Measurements from ENCODE around the gene IL10RB. TPM values are rescaled to one million over a fixed set of nuclear protein-coding genes. Genes with fewer than 3 reads are reported as not detected.
A peak's percentile ranks its signal among the peaks of the same experiment; 100 is the strongest.

Gene IL10RB
- total RNA-seq, 1 experiment from 2014 or later: 32.5 TPM

- DNase-seq (ENCODE audit: low read depth, low spot score): no peak
- in situ Hi-C loops (cut with HindIII; ENCODE audit: low pct_unique_long_range_greater_than_20kb, low sequenced_read_pairs): no loop called here
Measured at GRCh38 chr21:33257094-33257803, 8.9 kb upstream of the IL10RB start.

- in situ Hi-C loops (cut with HindIII; ENCODE audit: low pct_unique_long_range_greater_than_20kb, low sequenced_read_pairs): no loop called here
- no peak for DNase-seq (ENCODE audit: low read depth, low spot score)
Measured at GRCh38 chr21:33258475-33258874, 7.7 kb upstream of the IL10RB start.

- in situ Hi-C loops (cut with HindIII; ENCODE audit: low pct_unique_long_range_greater_than_20kb, low sequenced_read_pairs): no loop called here
Measured at GRCh38 chr21:33259428-33259827, 6.7 kb upstream of the IL10RB start.

GRCh38 chr21:33259995-33260394 is 6.2 kb upstream of the IL10RB start:
- in situ Hi-C loops (cut with HindIII; ENCODE audit: low pct_unique_long_range_greater_than_20kb, low sequenced_read_pairs): no loop called here
- peak; percentile 2 for DNase-seq (ENCODE audit: low read depth, low spot score)

More at GRCh38 chr21:33259428-33259827, 6.7 kb upstream of the IL10RB start:
- peak; percentile 15 for DNase-seq (ENCODE audit: low read depth, low spot score)

GRCh38 chr21:33261635-33262034 is 4.5 kb upstream of the IL10RB start:
- in situ Hi-C loops (cut with HindIII; ENCODE audit: low pct_unique_long_range_greater_than_20kb, low sequenced_read_pairs): no loop called here
- peak; percentile 9 for DNase-seq (ENCODE audit: low read depth, low spot score)

GRCh38 chr21:33262921-33263320 is 3.2 kb upstream of the IL10RB start:
- no peak for DNase-seq (ENCODE audit: low read depth, low spot score)
- in situ Hi-C loops (cut with HindIII; ENCODE audit: low pct_unique_long_range_greater_than_20kb, low sequenced_read_pairs): no loop called here

- in situ Hi-C loops (cut with HindIII; ENCODE audit: low pct_unique_long_range_greater_than_20kb, low sequenced_read_pairs): no loop called here
- no peak for DNase-seq (ENCODE audit: low read depth, low spot score)
Measured at GRCh38 chr21:33264561-33264960, 1.6 kb upstream of the IL10RB start.

- DNase-seq (ENCODE audit: low read depth, low spot score): no peak
- in situ Hi-C loops (cut with HindIII; ENCODE audit: low pct_unique_long_range_greater_than_20kb, low sequenced_read_pairs): no loop called here
Measured at GRCh38 chr21:33265664-33266049, 510 bp upstream of the IL10RB start.

GRCh38 chr21:33266789-33267135 is 595 bp downstream of the IL10RB start:
- no peak for DNase-seq (ENCODE audit: low read depth, low spot score)
- in situ Hi-C loops (cut with HindIII; ENCODE audit: low pct_unique_long_range_greater_than_20kb, low sequenced_read_pairs): no loop called here

GRCh38 chr21:33267250-33267649 is 1.1 kb downstream of the IL10RB start:
- in situ Hi-C loops (cut with HindIII; ENCODE audit: low pct_unique_long_range_greater_than_20kb, low sequenced_read_pairs): no loop called here
- DNase-seq (ENCODE audit: low read depth, low spot score): no peak

GRCh38 chr21:33268393-33268736 is 2.2 kb downstream of the IL10RB start:
- DNase-seq (ENCODE audit: low read depth, low spot score): no peak
- in situ Hi-C loops (cut with HindIII; ENCODE audit: low pct_unique_long_range_greater_than_20kb, low sequenced_read_pairs): no loop called here

GRCh38 chr21:33268737-33269441 is 2.7 kb downstream of the IL10RB start:
- no peak for DNase-seq (ENCODE audit: low read depth, low spot score)
- in situ Hi-C loops (cut with HindIII; ENCODE audit: low pct_unique_long_range_greater_than_20kb, low sequenced_read_pairs): no loop called here

GRCh38 chr21:33270986-33271385 is 4.8 kb downstream of the IL10RB start:
- in situ Hi-C loops (cut with HindIII; ENCODE audit: low pct_unique_long_range_greater_than_20kb, low sequenced_read_pairs): no loop called here
- DNase-seq (ENCODE audit: low read depth, low spot score): no peak

GRCh38 chr21:33273044-33273443 is 6.9 kb downstream of the IL10RB start:
- DNase-seq (ENCODE audit: low read depth, low spot score): no peak
- in situ Hi-C loops (cut with HindIII; ENCODE audit: low pct_unique_long_range_greater_than_20kb, low sequenced_read_pairs): no loop called here

- in situ Hi-C loops (cut with HindIII; ENCODE audit: low pct_unique_long_range_greater_than_20kb, low sequenced_read_pairs): no loop called here
Measured at GRCh38 chr21:33278721-33279120, 12.6 kb downstream of the IL10RB start.

GRCh38 chr21:33279330-33279820 is 13.2 kb downstream of the IL10RB start:
- in situ Hi-C loops (cut with HindIII; ENCODE audit: low pct_unique_long_range_greater_than_20kb, low sequenced_read_pairs): no loop called here

More at GRCh38 chr21:33278721-33279120, 12.6 kb downstream of the IL10RB start:
- DNase-seq (ENCODE audit: low read depth, low spot score): no peak

GRCh38 chr21:33281096-33281652 is 15.0 kb downstream of the IL10RB start:
- in situ Hi-C loops (cut with HindIII; ENCODE audit: low pct_unique_long_range_greater_than_20kb, low sequenced_read_pairs): no loop called here
- DNase-seq (ENCODE audit: low read depth, low spot score): no peak

More at GRCh38 chr21:33279330-33279820, 13.2 kb downstream of the IL10RB start:
- DNase-seq (ENCODE audit: low read depth, low spot score): no peak

GRCh38 chr21:33283203-33283602 is 17.0 kb downstream of the IL10RB start:
- in situ Hi-C loops (cut with HindIII; ENCODE audit: low pct_unique_long_range_greater_than_20kb, low sequenced_read_pairs): no loop called here
- no peak for DNase-seq (ENCODE audit: low read depth, low spot score)

- no peak for DNase-seq (ENCODE audit: low read depth, low spot score)
- in situ Hi-C loops (cut with HindIII; ENCODE audit: low pct_unique_long_range_greater_than_20kb, low sequenced_read_pairs): no loop called here
Measured at GRCh38 chr21:33286076-33286475, 19.9 kb downstream of the IL10RB start.
